GM19239 (cell line): ENCODE results near the gene PPIP5K2.
"Not testable (repeated sequence)": the region's sequence is repeated elsewhere in the genome, so short reads cannot be mapped to it uniquely, and the experiment has no call there.

Experiments used
- DNase-seq: peaks from one replicate; pipeline ENCODE4 v3.0.0; 2011; ENCODE audit warnings: low spot score; ENCODE audit not compliant: insufficient read length
- FAIRE-seq: peaks from 2 replicates; lab custom pipeline; 2011; peaks lifted over from hg19 to GRCh38; lab: Jason Lieb, UNC

The PPIP5K2 gene

GRCh38 chr5:103119765-103120606, at the start of gene PPIP5K2, which contains the start of gene GIN1:
Gene PPIP5K2 (plus strand): TSS chr5:103120301. CDS start chr5:103129590, 9,289 bp downstream.
Gene GIN1 (minus strand): TSS chr5:103120138. CDS start chr5:103108707, 11,431 bp downstream.
- DNase-seq (peak; percentile 41), FAIRE-seq (peak; percentile 100)

- FAIRE-seq, DNase-seq: not testable (repeated sequence)
Observed at GRCh38 chr5:103073500-103073899, 46.6 kb upstream of the PPIP5K2 start.

- FAIRE-seq (no peak), DNase-seq (no peak)
Observed at GRCh38 chr5:103075442-103075841, 44.7 kb upstream of the PPIP5K2 start.

- DNase-seq (no peak), FAIRE-seq (no peak)
Observed at GRCh38 chr5:103079796-103080195, 40.3 kb upstream of the PPIP5K2 start.

- FAIRE-seq (no peak), DNase-seq (no peak)
Observed at GRCh38 chr5:103086547-103086946, 33.6 kb upstream of the PPIP5K2 start.

GRCh38 chr5:103089272-103089671, 30.8 kb upstream of the PPIP5K2 start:
- DNase-seq (no peak), FAIRE-seq (no peak)

GRCh38 chr5:103090791-103091190, 29.3 kb upstream of the PPIP5K2 start:
- DNase-seq (no peak), FAIRE-seq (no peak)

GRCh38 chr5:103092676-103093075, 27.4 kb upstream of the PPIP5K2 start:
- DNase-seq (no peak), FAIRE-seq (no peak)

- FAIRE-seq (no peak), DNase-seq (no peak)
Observed at GRCh38 chr5:103093727-103094126, 26.4 kb upstream of the PPIP5K2 start.

GRCh38 chr5:103094737-103095136, 25.4 kb upstream of the PPIP5K2 start:
- FAIRE-seq (no peak), DNase-seq (no peak)

GRCh38 chr5:103098993-103099392, 21.1 kb upstream of the PPIP5K2 start:
- no peak for DNase-seq
- FAIRE-seq = no peak

GRCh38 chr5:103101079-103101750, 18.9 kb upstream of the PPIP5K2 start:
- FAIRE-seq = no peak
- no peak for DNase-seq

- FAIRE-seq (no peak), DNase-seq (no peak)
Observed at GRCh38 chr5:103102234-103102633, 17.9 kb upstream of the PPIP5K2 start.

- DNase-seq = no peak
- no peak for FAIRE-seq
Observed at GRCh38 chr5:103108086-103108485, 12.0 kb upstream of the PPIP5K2 start.

- no peak for FAIRE-seq
- no peak for DNase-seq
Observed at GRCh38 chr5:103109277-103109676, 10.8 kb upstream of the PPIP5K2 start.

GRCh38 chr5:103110403-103110802, 9.7 kb upstream of the PPIP5K2 start:
- DNase-seq (no peak), FAIRE-seq (no peak)

GRCh38 chr5:103111468-103111867, 8.6 kb upstream of the PPIP5K2 start:
- FAIRE-seq (no peak), DNase-seq (no peak)

- FAIRE-seq (no peak), DNase-seq (no peak)
Observed at GRCh38 chr5:103112910-103113309, 7.2 kb upstream of the PPIP5K2 start.

- no peak for FAIRE-seq
Observed at GRCh38 chr5:103114440-103114839, 5.7 kb upstream of the PPIP5K2 start.

GRCh38 chr5:103117471-103117991, 2.6 kb upstream of the PPIP5K2 start:
- DNase-seq = no peak
- no peak for FAIRE-seq

More at GRCh38 chr5:103114440-103114839, 5.7 kb upstream of the PPIP5K2 start:
- DNase-seq = no peak
